Measurements from ENCODE around the gene TBC1D2B.
"Not testable (repeated sequence)": the region's sequence is repeated elsewhere in the genome, so short reads cannot be mapped to it uniquely, and the experiment has no call there.

The TBC1D2B gene

DNA sequence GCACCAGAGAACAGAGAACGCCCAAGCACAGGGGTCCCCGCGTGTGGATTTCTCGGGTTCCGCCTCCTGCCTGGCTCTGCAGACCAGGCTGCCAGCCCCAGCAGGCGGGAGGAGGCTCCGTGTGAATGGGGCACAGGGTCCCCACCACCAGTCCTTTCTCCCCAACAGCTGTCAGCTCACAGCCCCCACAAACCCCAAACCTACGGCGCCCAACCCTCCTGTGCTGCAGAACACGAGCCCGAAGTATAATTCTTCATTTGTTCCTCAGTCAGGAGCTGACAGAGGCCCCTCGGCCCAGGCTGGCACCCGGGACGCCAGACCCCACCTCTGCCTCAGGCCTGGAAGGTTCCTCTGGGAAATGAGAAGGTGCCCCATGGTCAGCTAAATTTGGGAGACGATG is 78.0 kb downstream of the TBC1D2B start:
- DNase-seq = no peak

DNA sequence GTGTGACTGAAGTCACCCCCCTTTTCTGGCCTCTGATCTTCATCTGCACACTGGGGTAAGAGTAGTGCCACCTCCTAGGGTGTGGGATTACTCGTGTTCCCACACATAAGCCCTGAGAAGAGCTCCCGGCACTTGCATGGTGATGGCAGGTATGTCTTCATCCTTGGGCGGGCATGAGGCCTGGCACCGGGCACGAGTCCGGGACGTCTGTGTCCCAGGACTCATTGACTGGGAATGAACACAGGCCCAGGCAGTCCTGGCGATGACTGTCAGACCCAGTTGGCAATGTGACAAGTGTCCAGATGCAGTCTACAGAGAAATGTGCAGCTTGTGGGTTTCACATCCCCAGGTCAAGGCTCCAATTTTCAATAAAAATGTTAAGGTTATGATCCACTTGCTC is 78.9 kb downstream of the TBC1D2B start:
- DNase-seq = no peak

DNA sequence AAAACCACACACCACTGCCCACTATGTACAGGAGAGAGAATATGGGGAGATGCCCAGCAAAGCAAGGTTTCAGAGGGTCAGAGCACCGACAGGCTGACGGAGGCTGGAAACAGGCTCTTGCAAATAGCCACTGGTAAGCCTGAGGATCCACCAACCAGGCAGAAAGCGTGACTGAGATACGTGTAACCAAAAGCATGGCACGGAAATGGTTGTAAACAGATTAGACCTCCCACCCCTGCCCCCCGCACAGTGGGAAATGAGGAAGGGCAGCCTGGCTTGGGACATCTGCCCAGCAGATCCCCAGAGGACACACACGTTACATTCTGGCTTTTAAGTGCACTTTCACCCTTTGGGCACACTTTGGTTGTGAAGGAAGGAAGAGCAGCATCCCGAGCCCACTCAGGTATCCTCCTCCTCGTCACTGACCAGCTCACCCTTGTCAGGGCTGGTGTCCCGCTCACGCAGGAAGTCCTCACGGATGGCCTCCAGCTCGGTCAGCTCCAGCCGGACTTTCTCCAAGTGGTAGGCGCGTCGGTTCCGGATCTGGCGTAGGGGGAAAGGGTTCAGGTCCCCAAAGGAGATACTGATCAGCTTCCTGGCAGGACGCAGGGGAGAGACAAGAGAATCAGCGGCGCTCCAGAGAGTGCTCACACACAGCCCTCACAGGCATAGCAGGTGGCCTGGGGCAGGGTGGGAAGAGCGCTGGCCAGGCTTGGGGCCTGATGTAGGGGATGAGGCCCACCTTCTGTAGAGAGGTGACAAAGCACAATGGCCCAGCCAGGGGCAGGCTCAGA is 79.6 kb downstream of the TBC1D2B start:
- DNase-seq = not testable (repeated sequence)

DNA sequence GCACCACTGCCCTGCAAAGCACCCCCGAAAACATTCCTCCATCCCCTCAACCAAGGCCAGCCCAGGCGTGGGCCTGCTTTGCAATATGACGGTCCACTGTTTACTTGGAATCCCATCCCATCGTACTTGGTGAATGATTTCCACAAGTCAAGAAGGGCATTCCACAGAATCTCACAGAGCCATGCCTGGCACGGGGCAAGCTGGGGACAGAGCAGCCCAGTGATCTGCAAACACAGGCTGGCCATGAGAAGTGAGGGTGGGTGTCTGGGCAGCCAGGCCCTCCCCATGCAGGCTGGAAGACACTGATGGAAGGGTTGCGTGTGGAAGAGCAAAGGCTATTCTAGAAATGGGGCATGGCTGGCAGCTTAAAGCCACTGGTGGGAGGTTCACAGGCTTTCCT is 80.3 kb downstream of the TBC1D2B start:
- not testable (repeated sequence) for DNase-seq

DNA sequence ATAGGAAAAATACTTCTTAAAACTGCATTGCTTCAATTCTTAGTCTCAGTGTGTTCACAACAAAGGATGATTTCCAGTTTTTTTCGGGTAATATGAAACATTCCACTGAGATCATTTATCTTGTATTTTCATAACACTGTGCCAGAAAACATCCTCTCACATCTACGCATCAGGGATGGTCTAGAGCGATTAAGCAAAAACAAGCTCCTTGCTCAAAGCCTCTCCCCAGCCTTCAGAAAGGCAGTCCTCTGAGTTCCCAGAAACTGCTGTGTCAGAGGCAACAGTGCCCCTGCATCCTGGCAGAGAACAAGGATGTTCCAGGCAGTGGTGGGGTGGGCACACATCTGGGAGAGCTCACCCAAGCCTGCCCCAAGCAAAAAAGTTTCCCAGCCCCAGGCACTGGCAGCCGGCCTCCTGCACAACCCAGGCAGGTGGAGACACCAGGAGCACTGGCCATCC is 80.8 kb downstream of the TBC1D2B start:
- DNase-seq = not testable (repeated sequence)

DNA sequence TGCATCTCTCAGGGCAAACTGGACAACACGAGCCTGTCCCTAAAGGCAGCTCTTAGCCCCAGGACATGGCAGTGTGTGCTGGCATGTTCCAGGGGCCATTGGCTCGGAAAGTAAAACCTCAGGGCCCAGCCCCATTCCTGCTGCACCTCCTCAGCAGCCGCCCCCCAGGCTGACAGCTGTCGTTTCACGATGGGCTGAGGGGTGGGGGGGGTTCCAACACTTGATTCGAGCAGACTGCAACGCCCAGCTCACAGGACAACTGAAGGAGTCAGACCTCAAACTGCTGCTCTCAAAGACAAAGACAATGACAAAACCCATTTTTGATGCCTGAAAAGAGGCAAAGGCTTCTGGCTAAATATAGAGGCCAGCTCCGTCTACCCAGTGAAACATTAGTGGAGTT is 81.3 kb downstream of the TBC1D2B start:
- not testable (repeated sequence) for DNase-seq

DNA sequence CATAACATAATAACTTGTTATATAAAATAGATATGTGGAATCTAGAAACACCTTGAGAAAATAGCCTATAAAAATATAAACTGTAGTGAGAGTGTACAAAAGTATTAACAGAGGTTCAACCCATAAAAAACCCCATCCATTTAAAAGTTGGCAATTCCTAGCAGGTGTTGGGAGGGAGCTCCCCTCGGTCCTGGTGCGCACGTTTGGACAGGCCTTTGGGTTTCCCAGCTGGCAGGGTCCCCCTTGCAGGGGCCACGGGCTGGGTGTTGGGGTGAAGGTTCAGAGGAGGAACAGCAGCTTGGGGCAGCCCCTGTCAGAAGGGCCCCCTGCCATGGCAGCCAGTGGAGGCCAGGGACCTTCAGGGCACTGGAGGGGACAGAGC is 82.0 kb downstream of the TBC1D2B start:
- not testable (repeated sequence) for DNase-seq

DNA sequence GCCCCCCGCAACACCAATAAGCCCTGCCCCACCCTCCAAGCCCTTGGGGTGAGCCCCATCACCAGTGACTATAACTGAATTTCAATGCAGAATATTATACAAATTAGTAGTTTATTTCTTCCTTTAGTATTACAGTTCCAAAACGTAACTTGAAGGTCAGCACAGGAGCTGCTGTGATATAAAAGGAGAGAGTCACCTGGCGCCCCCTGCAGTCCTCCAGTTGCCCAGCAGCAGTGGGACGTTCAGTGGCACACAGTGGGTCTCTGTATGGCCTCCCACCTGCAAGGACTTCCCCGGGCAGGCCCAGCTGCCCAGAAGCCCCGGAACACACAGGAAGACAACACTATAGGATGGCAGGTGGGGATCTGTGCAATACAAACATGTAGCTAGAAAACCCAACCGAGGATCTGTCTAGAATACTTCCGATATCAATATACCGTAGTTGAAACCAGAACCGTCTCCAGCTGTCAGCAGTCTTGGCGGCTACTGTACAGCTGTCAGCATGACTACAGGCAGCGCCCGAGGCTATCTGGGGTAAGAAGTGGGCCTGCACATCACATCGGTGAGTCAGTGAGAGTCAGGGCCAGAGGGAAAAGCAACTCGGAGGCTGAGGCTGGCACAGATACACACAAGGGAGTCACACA is 82.5 kb downstream of the TBC1D2B start:
- DNase-seq = not testable (repeated sequence)

DNA sequence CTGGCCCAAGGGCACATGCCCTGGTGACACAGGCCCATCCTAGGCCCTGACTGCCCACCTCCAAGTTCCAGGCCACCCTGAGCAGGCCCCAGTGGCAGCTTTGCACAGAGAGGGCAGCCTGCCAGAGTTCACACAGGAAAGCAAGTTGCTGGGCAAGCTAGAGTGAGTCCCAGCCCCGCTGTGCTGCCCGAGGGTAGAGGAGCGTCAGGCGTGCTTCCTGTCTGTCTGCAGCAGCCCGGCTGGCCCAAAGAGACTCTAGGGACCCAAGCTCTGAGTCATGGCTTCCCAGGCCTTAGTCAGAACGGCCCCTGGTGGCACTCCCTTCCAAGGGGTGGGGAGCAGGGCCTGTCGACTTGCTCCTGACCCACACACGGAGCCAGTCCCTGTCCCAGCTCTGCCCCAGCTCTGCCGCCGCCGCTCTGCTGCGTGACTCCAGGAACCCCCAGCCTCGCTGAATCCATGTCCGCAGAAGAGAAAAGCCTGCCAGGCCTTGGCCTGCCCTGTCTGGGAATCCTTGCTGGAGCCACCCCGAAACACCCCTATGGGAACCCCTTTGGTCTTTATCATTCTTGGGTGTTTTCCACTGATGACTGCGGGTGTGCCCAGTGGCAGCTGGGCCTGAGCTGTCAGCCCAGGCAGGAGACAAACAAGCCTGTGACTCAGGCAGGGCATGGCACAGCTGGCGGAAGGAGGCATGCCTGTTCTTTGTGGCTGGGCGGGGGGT is 83.4 kb downstream of the TBC1D2B start:
- not testable (repeated sequence) for DNase-seq

DNA sequence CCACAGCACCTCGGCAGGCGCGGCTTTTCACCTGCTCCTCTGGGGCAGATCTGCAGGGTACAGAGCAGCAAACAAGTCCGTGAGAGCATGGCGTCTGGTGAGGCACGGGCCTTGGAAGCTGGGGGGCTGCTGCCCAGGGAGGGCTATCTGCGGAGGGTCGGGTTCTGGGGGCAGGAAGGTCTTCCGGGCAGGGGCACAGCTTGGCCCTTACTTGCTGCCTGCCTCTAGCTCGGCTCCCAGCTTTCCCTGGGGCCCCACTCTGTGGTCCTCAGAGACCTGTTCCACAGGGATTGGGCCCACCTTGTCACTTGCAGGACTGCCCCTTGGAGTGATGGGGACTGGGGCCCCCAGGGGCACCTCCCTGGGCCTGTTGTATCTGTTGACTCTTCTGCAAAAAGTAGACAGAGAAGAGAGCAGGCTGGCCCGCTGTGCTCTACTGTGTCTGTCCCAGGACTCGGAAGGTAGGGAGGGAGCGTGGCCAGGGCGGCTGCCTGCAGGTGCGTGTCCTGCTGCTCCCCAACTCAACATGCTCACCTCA is 84.1 kb downstream of the TBC1D2B start:
- DNase-seq = no peak

DNA sequence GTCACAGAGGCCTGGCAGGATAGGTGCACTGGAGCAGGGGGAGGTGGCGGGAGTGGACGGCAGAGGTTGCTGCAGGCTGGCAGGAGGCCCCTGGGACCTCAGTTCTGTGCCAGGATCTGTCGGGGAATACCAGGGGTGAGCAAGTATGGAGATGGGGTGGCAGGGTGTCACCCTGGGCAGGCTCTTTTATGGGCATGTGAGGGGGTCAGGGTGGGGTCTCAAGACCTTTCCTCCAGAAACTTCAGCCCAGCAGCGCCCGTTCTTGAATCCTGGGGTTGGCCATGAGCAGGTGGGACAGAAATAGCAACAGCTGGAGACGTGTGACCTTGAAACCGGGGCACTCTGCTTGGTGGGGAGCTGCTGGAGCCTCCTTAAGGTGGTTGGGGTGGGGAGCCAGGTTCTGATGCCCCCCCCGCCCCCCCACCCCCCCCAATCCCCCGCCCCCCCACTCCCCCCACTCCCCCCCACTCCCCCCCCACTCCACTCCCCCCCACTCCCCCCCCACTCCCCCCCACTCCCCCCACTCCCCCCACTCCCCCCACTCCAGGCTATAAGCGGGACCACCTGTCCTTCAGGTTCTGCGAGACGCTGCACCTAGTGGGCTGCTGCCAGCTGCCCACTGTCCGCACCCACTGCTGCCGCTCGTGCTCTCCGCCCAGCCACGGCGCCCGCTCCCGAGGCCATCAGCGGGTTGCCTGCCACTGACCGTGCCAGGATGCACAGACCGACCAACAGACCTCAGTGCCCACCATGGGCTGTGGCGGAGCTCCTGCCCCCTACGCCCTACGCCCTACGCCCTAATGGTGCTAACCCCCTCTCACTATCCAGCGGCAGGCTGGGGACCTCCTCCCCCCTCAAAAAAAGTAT is 84.9 kb downstream of the TBC1D2B start:
- no peak for DNase-seq

DNA sequence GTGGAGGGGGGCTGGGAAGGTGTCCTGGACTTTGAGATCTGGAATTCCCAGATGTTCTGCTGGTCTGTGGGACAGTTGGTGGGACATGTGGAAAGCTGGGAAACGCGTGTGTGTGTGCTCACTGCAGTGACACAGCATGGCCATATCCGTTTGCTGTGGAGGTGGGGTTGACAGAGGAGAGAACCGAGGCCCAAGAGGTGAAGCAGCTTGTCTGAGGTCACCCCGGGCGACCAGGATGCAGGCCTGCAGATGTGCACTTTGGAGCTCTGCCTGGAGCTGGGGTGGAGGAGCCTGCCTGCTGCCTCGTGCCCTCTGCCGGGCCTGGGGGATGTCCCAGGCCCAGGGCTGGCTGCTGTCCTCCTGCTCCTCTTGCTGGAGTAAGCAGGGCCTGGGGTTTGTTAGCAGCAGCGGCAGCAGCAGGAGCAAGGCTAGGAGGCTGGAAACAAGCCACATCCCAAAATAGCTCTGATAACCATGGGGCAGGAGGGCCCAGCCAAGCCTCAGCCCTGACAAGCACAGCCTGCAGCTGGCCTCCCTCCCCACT is 85.8 kb downstream of the TBC1D2B start:
- not testable (repeated sequence) for DNase-seq

DNA sequence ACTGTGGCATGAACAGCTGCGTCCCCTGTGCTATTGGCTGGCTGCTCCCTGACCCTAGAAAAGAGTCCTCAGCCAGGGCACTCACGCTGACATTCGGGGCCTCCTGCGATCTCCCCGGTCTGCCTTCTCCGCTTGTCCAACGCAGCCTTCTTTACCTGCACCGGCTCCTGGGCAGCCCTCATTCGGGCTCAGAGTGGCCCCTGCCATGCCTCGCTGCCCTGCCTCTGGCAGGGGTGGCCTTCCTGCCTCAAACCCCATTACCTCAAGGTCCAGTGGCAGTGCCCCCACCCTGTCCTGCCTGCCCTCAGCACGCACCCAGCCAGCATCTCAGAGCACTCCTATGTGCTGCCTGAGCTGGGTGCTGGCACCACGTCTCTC is 86.5 kb downstream of the TBC1D2B start:
- DNase-seq = no peak

DNA sequence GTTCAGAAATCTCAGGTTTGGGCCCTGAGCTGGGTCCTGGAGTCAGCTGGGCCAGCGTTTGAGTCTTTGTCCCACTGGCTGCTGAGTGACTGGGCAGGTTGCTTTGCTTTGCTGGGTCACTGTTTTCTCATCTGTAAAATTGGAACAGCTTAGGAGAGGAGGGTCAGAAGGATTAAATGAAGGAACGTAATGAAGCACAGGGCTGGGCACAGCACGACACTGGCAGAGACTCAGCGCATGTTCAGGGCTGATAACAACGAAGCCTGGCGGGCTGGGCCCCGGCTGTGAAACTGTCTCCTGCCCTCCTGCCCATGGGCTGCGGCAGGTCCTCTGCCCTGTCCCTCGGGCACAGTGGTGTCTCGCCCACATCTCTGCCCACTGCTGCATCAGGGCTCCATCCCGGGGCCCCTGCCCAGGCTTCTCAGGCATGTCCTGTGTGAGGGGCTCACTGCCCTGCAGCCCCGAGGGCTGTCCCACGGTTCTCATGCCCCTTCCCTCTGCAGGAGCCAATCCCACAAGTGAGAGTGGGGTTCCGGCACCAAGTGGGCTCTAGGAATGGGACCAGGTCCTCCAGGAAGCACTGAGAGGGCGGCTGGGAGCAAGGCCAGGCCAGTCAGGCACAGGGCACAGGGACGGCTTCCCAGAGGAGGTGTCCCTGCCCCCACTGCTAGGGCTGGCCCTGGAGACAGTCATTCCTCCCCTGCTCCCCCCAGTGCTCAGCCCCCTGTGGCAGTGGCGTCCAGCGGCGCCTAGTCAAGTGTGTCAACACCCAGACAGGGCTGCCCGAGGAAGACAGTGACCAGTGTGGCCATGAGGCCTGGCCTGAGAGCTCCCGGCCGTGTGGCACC is 88.0 kb downstream of the TBC1D2B start:
- DNase-seq = no peak

DNA sequence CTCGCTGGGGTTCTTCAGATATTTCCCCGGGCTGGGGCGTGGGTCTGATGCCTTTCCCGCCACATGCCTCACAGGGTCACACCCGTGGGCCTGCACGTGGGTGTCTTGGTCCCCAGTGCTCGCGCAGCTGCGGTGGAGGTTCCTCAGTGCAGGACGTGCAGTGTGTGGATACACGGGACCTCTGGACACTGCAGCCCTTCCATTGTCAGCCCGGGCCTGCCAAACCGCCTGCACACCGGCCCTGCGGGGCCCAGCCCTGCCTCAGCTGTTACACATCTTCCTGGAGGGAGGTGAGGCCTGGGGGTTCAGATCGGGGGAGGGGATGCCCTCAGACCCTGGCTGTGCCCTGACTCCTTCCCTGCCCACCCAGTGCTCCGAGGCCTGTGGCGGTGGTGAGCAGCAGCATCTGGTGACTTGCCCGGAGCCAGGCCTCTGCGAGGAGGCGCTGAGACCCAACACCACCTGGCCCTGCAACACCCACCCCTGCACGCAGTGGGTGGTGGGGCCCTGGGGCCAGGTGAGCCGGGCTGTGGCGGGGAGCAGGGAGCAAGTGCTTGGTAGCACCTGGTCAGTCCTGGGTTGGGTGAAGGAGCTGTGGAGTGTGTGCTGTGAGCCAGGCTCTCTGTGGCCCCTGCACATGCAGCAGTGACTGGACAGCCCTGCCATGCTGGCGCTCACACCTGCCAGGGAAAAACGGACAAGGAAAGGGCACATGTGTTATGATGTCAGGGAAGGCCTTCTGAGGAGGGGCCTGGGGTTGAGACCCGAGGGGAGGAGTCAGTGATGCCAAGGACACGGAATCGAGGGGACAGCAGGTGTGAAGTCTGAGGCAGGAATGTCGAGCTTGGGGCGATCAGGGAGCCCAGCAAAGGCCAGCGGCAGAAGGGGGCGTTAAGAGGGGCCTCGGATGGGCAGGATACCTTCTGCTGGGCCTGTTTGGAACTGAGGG is 88.9 kb downstream of the TBC1D2B start:
- no peak for DNase-seq

DNA sequence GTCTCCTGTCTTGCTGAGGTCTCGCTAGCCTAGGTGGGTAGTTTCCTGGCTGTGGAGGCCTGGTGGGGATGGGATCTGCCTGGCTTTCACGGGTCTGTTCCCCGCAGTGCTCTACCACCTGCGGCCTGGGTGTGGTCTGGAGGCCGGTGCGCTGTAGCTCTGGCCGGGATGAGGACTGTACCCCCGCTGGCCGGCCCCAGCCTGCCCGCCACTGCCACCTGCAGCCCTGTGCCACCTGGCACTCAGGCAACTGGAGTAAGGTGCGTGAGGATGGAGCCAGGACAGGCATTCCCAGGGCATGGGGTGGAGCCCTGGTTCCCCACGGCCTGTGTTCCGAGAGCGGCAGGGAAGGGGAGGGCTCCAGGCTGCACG is 89.8 kb downstream of the TBC1D2B start:
- DNase-seq = not testable (repeated sequence)

DNA sequence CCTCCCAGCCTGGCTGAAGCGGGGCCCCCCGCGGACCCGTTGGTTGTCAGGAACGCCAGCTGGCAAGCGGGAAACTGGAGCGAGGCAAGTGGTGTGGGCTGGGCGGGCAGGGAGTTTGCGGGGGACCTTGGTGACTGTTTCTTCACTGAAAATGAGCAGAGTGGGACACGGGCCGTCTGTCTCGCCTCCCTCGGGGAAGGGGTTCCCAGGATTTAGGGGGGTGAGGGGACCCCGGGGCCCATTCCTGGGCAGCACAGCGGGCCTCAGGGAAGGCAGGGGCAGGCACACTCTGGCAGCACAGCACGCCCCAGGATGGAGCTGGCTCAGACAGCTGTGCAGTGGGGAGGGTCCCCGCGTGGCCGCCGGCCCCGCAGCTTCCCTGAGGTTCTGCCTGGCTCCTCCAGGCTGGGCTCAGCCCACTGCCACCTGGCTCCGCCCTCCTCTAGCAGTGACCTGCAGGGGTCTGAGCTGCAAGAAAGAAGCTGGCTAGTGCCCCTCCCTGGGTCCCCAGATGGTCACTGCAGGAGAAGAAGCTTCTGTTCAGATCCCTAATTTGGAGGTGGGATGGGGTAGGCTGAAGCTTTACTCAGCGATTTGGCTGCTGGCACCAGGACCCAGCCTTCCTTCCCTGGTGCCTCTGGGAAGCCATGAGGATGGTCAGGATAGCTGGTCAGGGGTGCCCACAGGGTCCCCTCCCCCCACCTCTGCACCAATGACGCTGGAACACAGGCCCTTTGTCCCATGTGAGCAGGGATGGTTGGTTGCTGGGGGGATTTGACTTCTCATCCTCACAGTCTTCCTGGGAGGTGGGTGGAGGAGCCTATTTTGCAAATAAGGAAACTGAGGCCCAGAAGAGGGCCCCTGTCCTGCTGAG is 90.4 kb downstream of the TBC1D2B start:
- no peak for DNase-seq

DNA sequence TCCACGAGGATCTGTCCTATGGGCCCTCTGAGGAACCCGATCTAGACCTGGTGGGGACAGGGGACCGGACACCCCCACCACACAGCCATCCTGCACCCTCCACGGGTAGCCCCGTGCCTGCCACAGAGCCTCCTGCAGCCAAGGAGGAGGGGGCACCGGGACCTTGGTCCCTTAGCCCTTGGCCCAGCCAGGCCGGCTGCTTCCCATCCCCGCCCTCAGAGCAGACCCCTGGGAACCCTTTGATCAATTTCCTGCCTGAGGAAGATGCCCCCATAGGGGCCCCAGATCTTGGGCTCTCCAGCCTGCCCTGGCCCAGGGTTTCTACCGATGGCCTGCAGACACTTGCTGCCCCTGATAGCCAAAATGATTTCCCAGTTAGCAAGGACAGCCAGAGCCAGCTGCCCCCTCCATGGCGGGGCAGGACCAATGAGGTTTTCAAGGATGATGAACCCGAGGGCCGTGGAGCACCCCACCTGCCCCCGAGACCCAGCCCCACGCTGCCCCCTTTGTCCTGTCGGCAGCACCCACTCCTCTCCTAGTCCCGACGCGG is 91.5 kb downstream of the TBC1D2B start:
- no peak for DNase-seq

Data from effector CD4-positive, alpha-beta T cell (primary cell).